Ovary (tissue), 3 donors: ENCODE results near the gene COX19.

Source experiments
- EP300 ChIP-seq: sonication (generic); formaldehyde crosslinking; IDR thresholded peaks from one replicate; pipeline ENCODE4 v1.6.1; 2017; ENCODE audit warnings: antibody characterized with exemption
- POLR2A ChIP-seq: fragments of 450-650 bp; IDR thresholded peaks from one replicate; pipeline ENCODE4 v1.6.1; 2017; ENCODE audit warnings: antibody characterized with exemption, mild to moderate bottlenecking, moderate library complexity
- TF ChIP-seq, protein P1 (sequence below), 3 donors: fragments of 450-650 bp in 2 of 3; fragments of 200-600 bp in 1 of 3; IDR thresholded peaks; one replicate each; pipeline versions ENCODE4 v1.5.1 to v1.8.0; 2016 to 2022; ENCODE audit warnings: antibody characterized with exemption in 3 of 3, mild to moderate bottlenecking in 1 of 3
- donor health status: DM: no; HTN: no; CAD: no.

DNA sequence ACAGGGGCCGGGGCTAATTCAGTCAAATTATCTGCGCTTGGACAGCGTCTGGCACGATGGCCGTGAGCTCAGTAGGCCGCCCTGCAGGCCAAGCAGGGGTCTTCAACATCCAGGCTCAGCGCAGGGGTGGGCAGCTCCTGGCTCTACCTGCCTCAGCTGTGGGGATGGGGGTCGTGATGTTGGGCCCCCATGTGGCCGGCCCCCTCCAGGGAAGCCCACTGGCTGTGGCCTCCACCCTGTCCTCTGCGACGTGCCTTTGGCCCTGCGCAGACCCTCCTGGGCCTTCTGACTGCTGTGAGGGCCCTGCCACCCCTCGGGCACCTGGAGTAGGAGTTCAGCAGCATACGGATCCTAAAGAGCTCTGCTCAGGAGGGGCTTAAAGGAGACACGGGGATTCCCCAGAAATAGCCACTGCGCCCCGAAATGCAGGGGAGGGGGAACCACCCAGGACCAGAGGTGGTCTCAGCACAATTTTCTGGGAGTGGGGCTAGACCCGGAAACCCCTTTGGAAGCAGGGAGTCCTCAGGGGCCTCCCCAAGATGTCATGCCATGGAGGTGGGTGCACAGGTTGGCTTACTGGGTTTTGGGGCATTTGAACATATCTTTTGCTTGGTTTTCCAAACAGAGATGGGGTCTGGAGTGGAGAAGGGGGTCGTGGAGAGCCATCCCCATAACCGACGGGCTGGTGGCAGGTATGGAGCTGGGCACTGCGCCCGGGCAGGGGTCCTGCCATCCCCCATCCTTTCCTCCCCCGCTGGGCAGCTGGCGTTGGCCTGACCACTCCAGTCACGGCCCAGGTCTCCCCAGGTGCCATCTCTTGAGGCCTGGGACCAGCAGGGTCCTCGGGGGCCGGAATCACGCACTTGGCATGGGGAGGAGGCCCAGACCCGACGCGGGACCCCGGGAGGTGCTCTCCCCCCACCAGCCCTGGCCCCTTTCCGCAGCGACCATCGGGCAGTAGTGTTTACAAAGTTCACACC, 16.8 kb downstream of the COX19 start:
- TF ChIP-seq POLR2A = no peak
- TF ChIP-seq, protein P1, sequence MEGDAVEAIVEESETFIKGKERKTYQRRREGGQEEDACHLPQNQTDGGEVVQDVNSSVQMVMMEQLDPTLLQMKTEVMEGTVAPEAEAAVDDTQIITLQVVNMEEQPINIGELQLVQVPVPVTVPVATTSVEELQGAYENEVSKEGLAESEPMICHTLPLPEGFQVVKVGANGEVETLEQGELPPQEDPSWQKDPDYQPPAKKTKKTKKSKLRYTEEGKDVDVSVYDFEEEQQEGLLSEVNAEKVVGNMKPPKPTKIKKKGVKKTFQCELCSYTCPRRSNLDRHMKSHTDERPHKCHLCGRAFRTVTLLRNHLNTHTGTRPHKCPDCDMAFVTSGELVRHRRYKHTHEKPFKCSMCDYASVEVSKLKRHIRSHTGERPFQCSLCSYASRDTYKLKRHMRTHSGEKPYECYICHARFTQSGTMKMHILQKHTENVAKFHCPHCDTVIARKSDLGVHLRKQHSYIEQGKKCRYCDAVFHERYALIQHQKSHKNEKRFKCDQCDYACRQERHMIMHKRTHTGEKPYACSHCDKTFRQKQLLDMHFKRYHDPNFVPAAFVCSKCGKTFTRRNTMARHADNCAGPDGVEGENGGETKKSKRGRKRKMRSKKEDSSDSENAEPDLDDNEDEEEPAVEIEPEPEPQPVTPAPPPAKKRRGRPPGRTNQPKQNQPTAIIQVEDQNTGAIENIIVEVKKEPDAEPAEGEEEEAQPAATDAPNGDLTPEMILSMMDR (IDR thresholded peaks at IDR 0.05) = no peak
- TF ChIP-seq EP300 = no peak
